DND-41 (cell line): ENCODE measurements around the gene BCL2L1.

Source experiments
- ATAC-seq: fragments of 200-7000 bp; cut with Tn5 transposase; 3 replicates; pipeline ENCODE4 v1.9.1; 2021; ENCODE audit warnings: low read depth; ENCODE audit not compliant: insufficient read depth
- DNase-seq: peaks from one replicate; pipeline ENCODE4 v3.0.0-alpha.2; 2020
- H2AFZ ChIP-seq: 2 replicates; pipeline ENCODE4 v1.6.0; 2012; ENCODE audit warnings: low read depth, low read length
- H3K27ac ChIP-seq: 2 replicates; pipeline ENCODE4 v1.5.1; 2012; ENCODE audit warnings: low read length, inconsistent platforms
- H3K27me3 ChIP-seq: fragments of 200-600 bp; sonication (generic); 2 replicates; pipeline ENCODE4 v1.6.0; 2012; ENCODE audit warnings: low read length, mild to moderate bottlenecking, inconsistent platforms; ENCODE audit not compliant: insufficient read depth, poor library complexity
- H3K36me3 ChIP-seq: 2 replicates; pipeline ENCODE4 v1.5.1; 2012; ENCODE audit warnings: low read length, inconsistent platforms; ENCODE audit not compliant: insufficient read depth
- H3K4me1 ChIP-seq: 2 replicates; pipeline ENCODE4 v1.5.1; 2012; ENCODE audit warnings: mild to moderate bottlenecking, low read length; ENCODE audit not compliant: insufficient read depth
- H3K4me2 ChIP-seq: 2 replicates; pipeline ENCODE4 v1.6.0; 2012; ENCODE audit warnings: mild to moderate bottlenecking, moderate library complexity, low read length, inconsistent platforms; ENCODE audit not compliant: insufficient read depth
- H3K4me3 ChIP-seq, 2 experiments: fragments of 200-600 bp in 1 of 2; shearing (Covaris generic) in 1 of 2; 2 replicates each; pipeline ENCODE4 v1.5.1; 2012 to 2016; ENCODE audit warnings: inconsistent platforms in 2 of 2, low read length in 2 of 2, mild to moderate bottlenecking in 2 of 2, low read depth in 1 of 2, moderate library complexity in 1 of 2
- H3K79me2 ChIP-seq: 2 replicates; pipeline ENCODE4 v1.6.0; 2012; ENCODE audit warnings: low read length, inconsistent platforms; ENCODE audit not compliant: insufficient read depth
- H3K9ac ChIP-seq: 2 replicates; pipeline ENCODE4 v1.6.0; 2012; ENCODE audit warnings: low read depth, mild to moderate bottlenecking, inconsistent platforms, low read length, moderate library complexity
- H3K9me3 ChIP-seq: 2 replicates; pipeline ENCODE4 v1.5.1; 2012; ENCODE audit warnings: low read length, moderate library complexity, mild to moderate bottlenecking, inconsistent platforms; ENCODE audit not compliant: insufficient read depth, severe bottlenecking
- H4K20me1 ChIP-seq: 2 replicates; pipeline ENCODE4 v1.6.0; 2012; ENCODE audit warnings: low read length; ENCODE audit not compliant: insufficient read depth
- EZH2 ChIP-seq: IDR thresholded peaks from 3 replicates; pipeline ENCODE4 v1.6.1; 2012; ENCODE audit warnings: borderline replicate concordance, low read depth, mild to moderate bottlenecking, moderate library complexity, low read length, inconsistent platforms; ENCODE audit not compliant: severe bottlenecking
- TF ChIP-seq, protein P1 (sequence below): IDR thresholded peaks from 2 replicates; pipeline ENCODE4 v1.5.1; 2012; ENCODE audit warnings: borderline replicate concordance, low read length, moderate library complexity, mild to moderate bottlenecking; ENCODE audit not compliant: poor library complexity, severe bottlenecking; ENCODE audit errors: extremely low read depth

Gene BCL2L1

DNA sequence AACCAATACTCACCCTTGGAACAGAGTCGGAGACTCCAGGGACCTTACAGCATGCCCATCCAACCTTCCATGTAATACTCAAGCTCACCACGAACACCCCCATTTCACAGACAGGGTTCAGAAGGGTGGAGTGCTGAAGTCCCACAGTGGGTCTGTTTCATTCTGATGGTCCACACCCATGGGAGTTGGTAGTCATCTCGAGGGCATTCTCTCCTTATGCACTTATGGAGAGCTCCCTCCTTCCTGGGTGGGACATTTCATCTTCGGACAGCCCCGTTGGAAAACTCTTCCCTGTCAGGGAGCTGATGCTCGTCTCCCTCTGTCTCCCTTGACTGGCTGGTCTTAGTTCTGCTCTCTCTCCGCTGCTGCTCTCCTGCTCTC, 46.1 kb downstream of the BCL2L1 start:
- peaks cover 90% of the 10 kb centered on the region for H3K4me1 ChIP-seq
- H3K4me2 ChIP-seq = peak overlapping the region; percentile 62
- peaks cover 3% of the 10 kb centered on the region; the same call in 1 of the 2 replicates for H4K20me1 ChIP-seq
- peaks cover 88% of the 10 kb centered on the region for H3K79me2 ChIP-seq
- H3K9me3 ChIP-seq = no peaks in the 10 kb centered on the region
- no peaks in the 10 kb centered on the region for H3K27me3 ChIP-seq
- no peak for TF ChIP-seq EZH2
- TF ChIP-seq, protein P1, sequence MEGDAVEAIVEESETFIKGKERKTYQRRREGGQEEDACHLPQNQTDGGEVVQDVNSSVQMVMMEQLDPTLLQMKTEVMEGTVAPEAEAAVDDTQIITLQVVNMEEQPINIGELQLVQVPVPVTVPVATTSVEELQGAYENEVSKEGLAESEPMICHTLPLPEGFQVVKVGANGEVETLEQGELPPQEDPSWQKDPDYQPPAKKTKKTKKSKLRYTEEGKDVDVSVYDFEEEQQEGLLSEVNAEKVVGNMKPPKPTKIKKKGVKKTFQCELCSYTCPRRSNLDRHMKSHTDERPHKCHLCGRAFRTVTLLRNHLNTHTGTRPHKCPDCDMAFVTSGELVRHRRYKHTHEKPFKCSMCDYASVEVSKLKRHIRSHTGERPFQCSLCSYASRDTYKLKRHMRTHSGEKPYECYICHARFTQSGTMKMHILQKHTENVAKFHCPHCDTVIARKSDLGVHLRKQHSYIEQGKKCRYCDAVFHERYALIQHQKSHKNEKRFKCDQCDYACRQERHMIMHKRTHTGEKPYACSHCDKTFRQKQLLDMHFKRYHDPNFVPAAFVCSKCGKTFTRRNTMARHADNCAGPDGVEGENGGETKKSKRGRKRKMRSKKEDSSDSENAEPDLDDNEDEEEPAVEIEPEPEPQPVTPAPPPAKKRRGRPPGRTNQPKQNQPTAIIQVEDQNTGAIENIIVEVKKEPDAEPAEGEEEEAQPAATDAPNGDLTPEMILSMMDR = peak; percentile 27
- H3K36me3 ChIP-seq = peaks cover 76% of the 10 kb centered on the region
- peak; percentile 54 for DNase-seq
- no peak overlapping the region for H2AFZ ChIP-seq
- ATAC-seq = no peak
- peak overlapping the region; percentile 94 for H3K27ac ChIP-seq
- H3K4me3 ChIP-seq = peak overlapping the region in 1 of 2 experiments; percentile 45; a peak in 2 of 4 replicates
- H3K9ac ChIP-seq = peak overlapping the region; percentile 95

DNA sequence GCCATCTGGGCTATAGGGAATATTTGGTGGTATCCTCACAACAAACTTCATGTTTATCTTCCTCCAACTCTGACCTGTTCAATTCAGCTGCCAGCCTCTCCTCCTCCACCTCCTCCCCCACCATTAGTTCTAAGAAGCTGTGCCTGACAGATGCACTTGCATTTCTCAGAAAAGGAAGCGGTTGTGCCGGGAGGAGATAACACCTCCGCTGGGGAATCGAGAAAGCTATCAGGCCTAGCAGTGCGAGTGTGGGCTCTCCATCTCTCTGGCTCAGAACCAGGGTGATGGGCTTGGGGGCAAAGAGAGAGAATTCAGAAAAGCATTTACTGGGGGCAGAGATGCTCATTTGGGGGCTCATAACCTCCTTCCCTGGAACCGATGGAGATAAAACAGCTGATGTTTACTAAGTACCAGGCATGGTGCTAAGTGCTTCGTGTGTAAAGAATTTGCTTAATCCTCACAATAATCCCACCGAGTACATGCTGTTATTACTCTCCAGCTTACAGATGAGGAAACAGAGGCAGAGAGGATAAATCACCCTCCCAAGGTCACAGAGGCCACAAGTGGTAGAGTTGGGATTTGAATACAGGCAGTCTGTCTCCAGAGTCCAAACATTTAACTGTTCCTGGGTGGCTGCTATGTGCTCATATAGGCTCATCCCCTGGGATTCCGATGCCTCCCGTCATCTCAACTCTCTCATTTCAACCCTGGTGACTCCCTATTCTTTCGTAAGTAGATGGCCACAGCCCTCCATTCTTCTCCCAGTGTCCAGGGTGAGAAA, 46.6 kb downstream of the BCL2L1 start:
- ATAC-seq = peak; percentile 71
- H3K79me2 ChIP-seq = peaks cover 88% of the 10 kb centered on the region
- H3K27me3 ChIP-seq = no peaks in the 10 kb centered on the region
- peak overlapping the region in 1 of 2 experiments; percentile 48; a peak in 2 of 4 replicates for H3K4me3 ChIP-seq
- H2AFZ ChIP-seq = no peak overlapping the region
- peaks cover 89% of the 10 kb centered on the region for H3K4me1 ChIP-seq
- peaks cover 8% of the 10 kb centered on the region for H4K20me1 ChIP-seq
- H3K9ac ChIP-seq = peak overlapping the region; percentile 95
- H3K36me3 ChIP-seq = peaks cover 76% of the 10 kb centered on the region
- H3K9me3 ChIP-seq = no peaks in the 10 kb centered on the region
- no peak for TF ChIP-seq EZH2
- TF ChIP-seq, protein P1 = no peak
- H3K4me2 ChIP-seq = peak overlapping the region; percentile 62
- DNase-seq = peak; percentile 97
- peak overlapping the region; percentile 94 for H3K27ac ChIP-seq

DNA sequence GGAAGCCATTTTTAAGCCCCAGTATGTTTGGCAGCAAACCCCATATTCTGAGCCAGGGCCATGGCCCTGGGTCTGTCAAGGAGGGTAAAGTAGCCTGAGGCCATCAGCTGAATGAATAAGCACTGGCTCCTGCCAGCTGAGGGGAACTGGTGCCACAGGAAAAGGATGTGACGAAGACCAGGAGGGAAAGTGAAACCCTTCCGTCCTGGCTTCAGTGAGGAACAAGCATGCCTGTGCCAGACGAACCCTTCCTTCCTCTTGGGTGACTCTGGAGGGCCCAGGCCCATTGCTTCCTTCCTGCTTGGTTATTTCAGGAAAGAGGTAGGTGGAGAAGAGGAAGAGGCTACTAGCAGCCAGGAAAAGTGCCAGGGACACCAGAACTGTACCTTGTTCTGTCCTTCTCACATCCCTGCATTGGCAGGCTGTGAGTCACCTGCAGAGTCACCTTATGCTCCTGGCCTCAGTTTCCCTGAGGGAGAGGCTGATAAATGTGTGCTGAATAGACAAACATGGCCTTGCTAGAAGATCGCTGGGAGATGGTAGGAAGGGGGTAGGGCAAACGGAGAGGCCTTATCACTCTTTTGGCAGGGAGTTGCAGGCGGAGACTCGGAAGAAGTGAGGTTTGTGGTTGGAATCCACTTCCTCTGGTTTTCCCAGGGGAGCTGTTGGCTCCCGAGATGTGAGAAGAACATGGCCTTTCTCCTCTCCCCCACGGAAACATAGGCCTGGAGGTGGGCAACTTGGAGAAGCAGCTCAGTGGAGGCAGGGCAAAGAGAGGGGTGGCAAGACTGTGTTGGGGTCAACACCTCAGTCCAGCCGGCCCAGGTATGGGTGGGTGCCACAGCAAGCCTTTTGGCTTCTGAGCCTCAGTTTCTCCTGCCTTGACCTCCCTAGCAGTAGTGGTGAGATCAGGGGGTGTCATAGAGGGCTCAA, 47.5 kb downstream of the BCL2L1 start:
- H3K36me3 ChIP-seq = peaks cover 76% of the 10 kb centered on the region
- H3K9ac ChIP-seq = peak overlapping the region; percentile 95
- H3K79me2 ChIP-seq = peaks cover 88% of the 10 kb centered on the region
- no peak overlapping the region for H2AFZ ChIP-seq
- H4K20me1 ChIP-seq = peaks cover 16% of the 10 kb centered on the region
- H3K27ac ChIP-seq = peak overlapping the region; percentile 94
- H3K9me3 ChIP-seq = no peaks in the 10 kb centered on the region
- peaks cover 89% of the 10 kb centered on the region for H3K4me1 ChIP-seq
- TF ChIP-seq, protein P1 = no peak
- no peak for TF ChIP-seq EZH2
- peak; percentile 65 for ATAC-seq
- peak overlapping the region in 1 of 2 experiments; percentile 48; a peak in 2 of 4 replicates for H3K4me3 ChIP-seq
- DNase-seq = peak; percentile 95
- H3K27me3 ChIP-seq = no peaks in the 10 kb centered on the region
- peak overlapping the region; percentile 62 for H3K4me2 ChIP-seq
